KMS-11 (cell line): Measurements from ENCODE around the gene RPP40.

ENCODE experiments used
- H2AFZ ChIP-seq: fragments of 200-600 bp; sonication (generic); 2 replicates; pipeline ENCODE4 v1.6.1; 2016; ENCODE audit warnings: antibody characterized with exemption, mixed run types, low read depth
- H3K27ac ChIP-seq: fragments of 200-600 bp; sonication (generic); 2 replicates; pipeline ENCODE4 v1.6.1; 2016; ENCODE audit warnings: mild to moderate bottlenecking, mixed run types
- H3K27me3 ChIP-seq: fragments of 200-600 bp; sonication (generic); 2 replicates; pipeline ENCODE4 v1.6.1; 2017; ENCODE audit warnings: mild to moderate bottlenecking, low read depth, mixed run types, moderate library complexity; ENCODE audit not compliant: insufficient read depth
- H3K36me3 ChIP-seq: fragments of 200-600 bp; sonication (generic); 2 replicates; pipeline ENCODE4 v1.6.1; 2017; ENCODE audit warnings: mild to moderate bottlenecking, mixed run types; ENCODE audit not compliant: insufficient read depth
- H3K4me1 ChIP-seq: fragments of 200-600 bp; sonication (generic); 2 replicates; pipeline ENCODE4 v1.6.1; 2016; ENCODE audit warnings: mild to moderate bottlenecking, low read depth, mixed run types; ENCODE audit not compliant: poor library complexity, severe bottlenecking
- H3K4me2 ChIP-seq: fragments of 200-600 bp; sonication (generic); 2 replicates; pipeline ENCODE4 v1.7.0; 2016; ENCODE audit warnings: mild to moderate bottlenecking, mixed run types
- H3K4me3 ChIP-seq: fragments of 200-600 bp; sonication (generic); IDR thresholded peaks from 2 replicates; pipeline ENCODE4 v1.6.1; 2017; ENCODE audit warnings: low read depth, low read length, mixed read lengths; ENCODE audit not compliant: insufficient read depth
- H3K79me2 ChIP-seq: fragments of 200-600 bp; sonication (generic); 2 replicates; pipeline ENCODE4 v1.6.1; 2016; ENCODE audit warnings: low read depth, mixed run types; ENCODE audit not compliant: insufficient read depth
- H3K9ac ChIP-seq: fragments of 200-600 bp; sonication (generic); 2 replicates; pipeline ENCODE4 v1.6.1; 2016; ENCODE audit warnings: mild to moderate bottlenecking, mixed run types
- H4K20me1 ChIP-seq: fragments of 200-600 bp; sonication (generic); 2 replicates; pipeline ENCODE4 v1.6.1; 2016; ENCODE audit warnings: mild to moderate bottlenecking, mixed run types; ENCODE audit not compliant: insufficient read depth
- CTCF ChIP-seq: fragments of 200-600 bp; sonication (generic); conservative IDR thresholded peaks from 2 replicates; pipeline ENCODE4 v1.6.1; 2017; ENCODE audit warnings: low read depth, mild to moderate bottlenecking, antibody characterized with exemption, low read length, moderate library complexity, mixed read lengths

The RPP40 gene

GRCh38 chr6:5028301-5028700 is 24.5 kb upstream of the RPP40 start:
- H3K27me3 ChIP-seq = no peaks in the 10 kb centered on the region
- no peak overlapping the region for H3K27ac ChIP-seq
- no peaks in the 10 kb centered on the region for H3K36me3 ChIP-seq
- H3K4me3 ChIP-seq = no peak overlapping the region
- no peak overlapping the region for H3K9ac ChIP-seq
- TF ChIP-seq CTCF = no peak
- H3K4me1 ChIP-seq = no peaks in the 10 kb centered on the region
- H3K4me2 ChIP-seq = no peak overlapping the region
- no peak overlapping the region for H2AFZ ChIP-seq
- no peaks in the 10 kb centered on the region for H4K20me1 ChIP-seq
- H3K79me2 ChIP-seq = no peaks in the 10 kb centered on the region

- Histone ChIP-seq H4K20me1 (no peaks in the 10 kb centered on the region), H3K36me3 (no peaks in the 10 kb centered on the region), H3K9ac (no peak overlapping the region), H3K4me3 (no peak overlapping the region), H3K27ac (no peak overlapping the region), H3K4me1 (no peaks in the 10 kb centered on the region), H2AFZ (no peak overlapping the region), H3K79me2 (no peaks in the 10 kb centered on the region), H3K27me3 (no peaks in the 10 kb centered on the region), H3K4me2 (no peak overlapping the region)
- TF ChIP-seq CTCF = no peak
Measured at GRCh38 chr6:5025911-5026819, 22.3 kb upstream of the RPP40 start.

- Histone ChIP-seq H3K36me3 (no peaks in the 10 kb centered on the region), H3K4me1 (no peaks in the 10 kb centered on the region), H3K27me3 (no peaks in the 10 kb centered on the region), H2AFZ (no peak overlapping the region), H4K20me1 (no peaks in the 10 kb centered on the region), H3K9ac (no peak overlapping the region), H3K79me2 (no peaks in the 10 kb centered on the region), H3K4me3 (no peak overlapping the region), H3K27ac (no peak overlapping the region), H3K4me2 (no peak overlapping the region)
- no peak for TF ChIP-seq CTCF
Measured at GRCh38 chr6:5023923-5024322, 20.1 kb upstream of the RPP40 start.

- H3K9ac ChIP-seq = no peak overlapping the region
- H2AFZ ChIP-seq = no peak overlapping the region
- no peaks in the 10 kb centered on the region for H3K79me2 ChIP-seq
- no peak for TF ChIP-seq CTCF
- no peaks in the 10 kb centered on the region for H3K4me1 ChIP-seq
- H3K36me3 ChIP-seq = no peaks in the 10 kb centered on the region
- no peaks in the 10 kb centered on the region for H4K20me1 ChIP-seq
- no peaks in the 10 kb centered on the region for H3K27me3 ChIP-seq
- H3K4me3 ChIP-seq = no peak overlapping the region
- no peak overlapping the region for H3K4me2 ChIP-seq
- H3K27ac ChIP-seq = no peak overlapping the region
Measured at GRCh38 chr6:5020142-5020541, 16.3 kb upstream of the RPP40 start.
